Endothelial cell (in vitro differentiated cells): ENCODE data around the gene SIGLEC6. TPM values are rescaled to one million over a fixed set of nuclear protein-coding genes. Genes with fewer than 3 reads are reported as not detected.

Source experiments
- DNase-seq: peaks from one replicate; pipeline ENCODE4 v3.0.0; 2021; ENCODE audit warnings: low spot score
- H3K27ac Mint-ChIP-seq: one replicate; pipeline ENCODE4 v1.8.0; 2021; ENCODE audit warnings: mixed read lengths, inconsistent platforms; ENCODE audit not compliant: unreplicated experiment
- H3K27me3 Mint-ChIP-seq: one replicate; pipeline ENCODE4 v1.8.0; 2021; ENCODE audit warnings: mild to moderate bottlenecking, moderate library complexity, mixed read lengths, inconsistent platforms; ENCODE audit not compliant: unreplicated experiment
- H3K36me3 Mint-ChIP-seq: one replicate; pipeline ENCODE4 v1.8.0; 2021; ENCODE audit warnings: mild to moderate bottlenecking, low read depth, mixed read lengths, inconsistent platforms; ENCODE audit not compliant: unreplicated experiment
- H3K4me1 Mint-ChIP-seq: one replicate; pipeline ENCODE4 v1.8.0; 2021; ENCODE audit warnings: mild to moderate bottlenecking, mixed read lengths, inconsistent platforms; ENCODE audit not compliant: unreplicated experiment
- H3K4me3 Mint-ChIP-seq: one replicate; pipeline ENCODE4 v1.8.0; 2021; ENCODE audit warnings: mild to moderate bottlenecking, mixed read lengths, inconsistent platforms; ENCODE audit not compliant: unreplicated experiment
- H3K9me3 Mint-ChIP-seq: one replicate; pipeline ENCODE4 v1.8.0; 2021; ENCODE audit warnings: mixed read lengths, inconsistent platforms; ENCODE audit not compliant: unreplicated experiment
- CTCF ChIP-seq: fragments of 200-600 bp; sonication (generic); IDR thresholded peaks from one replicate; pipeline ENCODE4 v1.5.0; 2021; ENCODE audit warnings: antibody characterized with exemption; ENCODE audit not compliant: unreplicated experiment
- total RNA-seq: library from RNA; stranded (reverse); fragmentation: NEBNext Ultra II Directional; extraction: Animal tissue kit (Norgen Biotek cat#: 25700); gene quantifications from one replicate; pipeline ENCODE4 v1.2.1, GENCODE V29; 2021; ENCODE audit not compliant: unreplicated experiment

The SIGLEC6 gene
- total RNA-seq, 1 donor from 2014 or later = not detected

- no peak overlapping the region for H3K4me3 Mint-ChIP-seq
- DNase-seq = no peak
- no peaks in the 10 kb centered on the region for H3K36me3 Mint-ChIP-seq
- no peaks in the 10 kb centered on the region for H3K27me3 Mint-ChIP-seq
- no peak overlapping the region for H3K27ac Mint-ChIP-seq
- H3K4me1 Mint-ChIP-seq = peaks cover 3% of the 10 kb centered on the region
- TF ChIP-seq CTCF = no peak
- H3K9me3 Mint-ChIP-seq = no peaks in the 10 kb centered on the region
Observed at GRCh38 chr19:51535535-51535934, 4.1 kb upstream of the SIGLEC6 start.

GRCh38 chr19:51530616-51531015 is 854 bp downstream of the SIGLEC6 start:
- Mint-ChIP-seq H3K27ac (no peak overlapping the region), H3K36me3 (no peaks in the 10 kb centered on the region), H3K4me1 (no peaks in the 10 kb centered on the region), H3K9me3 (peaks cover 4% of the 10 kb centered on the region), H3K4me3 (no peak overlapping the region), H3K27me3 (no peaks in the 10 kb centered on the region)
- DNase-seq = no peak
- no peak for TF ChIP-seq CTCF

GRCh38 chr19:51529301-51529700 is 2.2 kb downstream of the SIGLEC6 start:
- Mint-ChIP-seq H3K4me1 (no peaks in the 10 kb centered on the region), H3K27ac (no peak overlapping the region), H3K27me3 (no peaks in the 10 kb centered on the region), H3K4me3 (no peak overlapping the region), H3K9me3 (peaks cover 4% of the 10 kb centered on the region), H3K36me3 (no peaks in the 10 kb centered on the region)
- TF ChIP-seq CTCF = no peak
- DNase-seq = no peak

- no peak overlapping the region for H3K4me3 Mint-ChIP-seq
- peaks cover 4% of the 10 kb centered on the region for H3K9me3 Mint-ChIP-seq
- no peak for DNase-seq
- H3K36me3 Mint-ChIP-seq = no peaks in the 10 kb centered on the region
- H3K27ac Mint-ChIP-seq = no peak overlapping the region
- H3K4me1 Mint-ChIP-seq = no peaks in the 10 kb centered on the region
- no peaks in the 10 kb centered on the region for H3K27me3 Mint-ChIP-seq
- TF ChIP-seq CTCF = no peak
Observed at GRCh38 chr19:51525651-51526050, 5.8 kb downstream of the SIGLEC6 start.

GRCh38 chr19:51524666-51525264 is 6.7 kb downstream of the SIGLEC6 start:
- H3K4me3 Mint-ChIP-seq = no peak overlapping the region
- no peaks in the 10 kb centered on the region for H3K36me3 Mint-ChIP-seq
- TF ChIP-seq CTCF = no peak
- H3K4me1 Mint-ChIP-seq = no peaks in the 10 kb centered on the region
- no peaks in the 10 kb centered on the region for H3K27me3 Mint-ChIP-seq
- H3K9me3 Mint-ChIP-seq = peaks cover 4% of the 10 kb centered on the region
- no peak for DNase-seq
- H3K27ac Mint-ChIP-seq = no peak overlapping the region
